HepG2 (cell line): Measurements from ENCODE around the gene HINT1. TPM values are rescaled to one million over a fixed set of nuclear protein-coding genes. Genes with fewer than 3 reads are reported as not detected.

Source experiments
- ATAC-seq: fragments of 200-7000 bp; cut with Tn5 transposase; 3 replicates; pipeline ENCODE4 v1.9.1; 2020; ENCODE audit warnings: mild to moderate bottlenecking, moderate library complexity
- BruUV-seq: library from RNA; stranded (reverse); fragments of 400-500 nt; replicated peaks from 2 replicates; lab custom pipeline; 2021; lab: Mats Ljungman, UMichigan
- CTCF ChIA-PET: fragments of 300-600 bp; formaldehyde crosslinking; extraction: SDS; loops from one replicate; lab custom pipeline; 2021; ENCODE audit warnings: low total read pairs, inconsistent platforms, low intra/inter-chr PET ratio; lab: Yijun Ruan, JAX
- POLR2A ChIA-PET: fragments of 350-600 bp; sonication (Branson Sonifier 250); formaldehyde crosslinking; loops from one replicate; lab custom pipeline; 2020; ENCODE audit warnings: antibody characterized with exemption, inconsistent platforms; lab: Yijun Ruan, JAX
- DNase-seq: peaks from one replicate; pipeline ENCODE4 v3.0.0-alpha.2; 2015; ENCODE audit warnings: low spot score
- FAIRE-seq: peaks from 3 replicates; lab custom pipeline; 2011; peaks lifted over from hg19 to GRCh38; lab: Jason Lieb, UNC
- H2AFZ ChIP-seq: one replicate; pipeline ENCODE4 v1.6.1; 2011; ENCODE audit warnings: low read length, inconsistent platforms
- H3K27ac ChIP-seq: fragments of 300-600 bp; 3 replicates; pipeline ENCODE4 v1.8.0; 2011; ENCODE audit warnings: mixed run types, mild to moderate bottlenecking, mixed read lengths, low read length, inconsistent platforms; ENCODE audit not compliant: insufficient read depth; ENCODE audit errors: extremely low read length
- H3K27me3 ChIP-seq, 2 experiments: fragments of 200-600 bp in 1 of 2; 2 replicates in 1 of 2; 3 replicates in 1 of 2; pipeline versions ENCODE4 v1.6.0 to v1.8.0; 2011; ENCODE audit warnings: low read length in 2 of 2, mild to moderate bottlenecking in 2 of 2, moderate library complexity in 2 of 2, inconsistent platforms in 1 of 2; ENCODE audit not compliant: insufficient read depth in 2 of 2, control insufficient read depth in 1 of 2
- H3K36me3 ChIP-seq, 2 experiments: fragments of 200-600 bp in 1 of 2; replicated peaks in 1 of 2; 2 replicates in 1 of 2; 3 replicates in 1 of 2; pipeline versions ENCODE4 v1.5.1 to v1.8.0; 2011; ENCODE audit warnings: low read length in 2 of 2, inconsistent platforms in 1 of 2; ENCODE audit not compliant: insufficient read depth in 2 of 2, control insufficient read depth in 1 of 2
- H3K4me1 ChIP-seq: 2 replicates; pipeline ENCODE4 v1.5.1; 2012; ENCODE audit warnings: low read length, inconsistent platforms; ENCODE audit not compliant: insufficient read depth
- H3K4me2 ChIP-seq: 2 replicates; pipeline ENCODE4 v1.6.0; 2011; ENCODE audit warnings: low read depth, low read length, inconsistent platforms
- H3K4me3 ChIP-seq, 3 experiments: fragments of 200-600 bp in 1 of 3; sonication (generic), shearing (Covaris generic) in 1 of 3; replicated peaks in 1 of 3; 2 replicates each; pipeline ENCODE4 v1.5.1; 2011 to 2016; ENCODE audit warnings: low read length in 3 of 3, inconsistent platforms in 2 of 3, low read depth in 2 of 3, mild to moderate bottlenecking in 2 of 3, control low read depth in 1 of 3, mixed read lengths in 1 of 3; ENCODE audit not compliant: insufficient read depth in 1 of 3
- H3K79me2 ChIP-seq: one replicate; pipeline ENCODE4 v1.6.1; 2011; ENCODE audit warnings: low read length, inconsistent platforms; ENCODE audit not compliant: insufficient read depth
- H3K9ac ChIP-seq: 2 replicates; pipeline ENCODE4 v1.6.0; 2011; ENCODE audit warnings: mild to moderate bottlenecking, low read depth, low read length, inconsistent platforms; ENCODE audit not compliant: insufficient read depth
- H3K9me3 ChIP-seq: 2 replicates; pipeline ENCODE4 v1.5.1; 2012; ENCODE audit warnings: mild to moderate bottlenecking, low read length
- H4K20me1 ChIP-seq: 2 replicates; pipeline ENCODE4 v1.6.0; 2011; ENCODE audit warnings: inconsistent platforms, mild to moderate bottlenecking, low read length, moderate library complexity; ENCODE audit not compliant: insufficient read depth
- AGO2 ChIP-seq: fragments of 200-400 bp; formaldehyde crosslinking; optimal IDR thresholded peaks from 2 replicates; pipeline ENCODE3; 2017; ENCODE audit warnings: mild to moderate bottlenecking, low read depth, low read length, moderate library complexity
- POGZ ChIP-seq: sonication (generic); formaldehyde crosslinking; IDR thresholded peaks from 2 replicates; pipeline ENCODE4 v1.4.0; 2020; ENCODE audit warnings: mild to moderate bottlenecking, missing genetic modification reagents
- POLR2G ChIP-seq: fragments of 200-400 bp; formaldehyde crosslinking; IDR thresholded peaks from 2 replicates; pipeline ENCODE4 v1.6.1; 2018; ENCODE audit warnings: mild to moderate bottlenecking, low read depth, low read length, moderate library complexity
- ZNF776 ChIP-seq: sonication (generic); formaldehyde crosslinking; IDR thresholded peaks from 2 replicates; pipeline ENCODE4 v1.4.0; 2020; ENCODE audit warnings: mild to moderate bottlenecking, missing genetic modification reagents
- WGBS: methylation state at CpG from one replicate; pipeline ENCODE4 v1.1.6; 2017; ENCODE audit warnings: low lambda C conversion rate; 5-methylcytosine and 5-hydroxymethylcytosine counted together
- in situ Hi-C: cut with HindIII; loops from 2 replicates; pipeline ENCODE4 v1.10.0; 2017; ENCODE audit warnings: low pct_unique_long_range_greater_than_20kb; ENCODE audit not compliant: extremely low pct_ligation_motif_present
- intact Hi-C: fragments of 100-400 bp; cut with micrococcal nuclease; formaldehyde crosslinking; loops from one replicate; pipeline ENCODE4 v1.10.0; 2022; ENCODE audit not compliant: unreplicated experiment
- polyA plus RNA-seq, 8 experiments: library from polyadenylated mRNA; depleted of rRNA in 3 of 8; stranded (reverse) in 7 of 8; unstranded in 1 of 8; fragments of >200 nt; fragmentation: Illumina TruSeq in 4 of 8; extraction: Trizol in 4 of 8; gene quantifications; 2 replicates each; pipeline versions ENCODE4 v1.2.1 to v1.2.3, GENCODE V29; 2011 to 2016; ENCODE audit warnings: low read depth in 4 of 8, missing spikeins in 1 of 8, mixed read lengths in 1 of 8; ENCODE audit not compliant: insufficient read depth in 1 of 8
- total RNA-seq, 5 experiments: library from RNA; depleted of rRNA; stranded (reverse); fragments of >200 nt; fragmentation: Illumina TruSeq; extraction: Trizol; gene quantifications; 2 replicates each; pipeline ENCODE4 v1.2.3, GENCODE V29; 2016; ENCODE audit warnings: low read depth in 1 of 5

Gene HINT1
- total and polyA plus RNA-seq, 2 of the 13 experiments (the other 11 are each of a cell fraction or from before 2014, with no cell fraction given): 428 to 997 TPM

DNA sequence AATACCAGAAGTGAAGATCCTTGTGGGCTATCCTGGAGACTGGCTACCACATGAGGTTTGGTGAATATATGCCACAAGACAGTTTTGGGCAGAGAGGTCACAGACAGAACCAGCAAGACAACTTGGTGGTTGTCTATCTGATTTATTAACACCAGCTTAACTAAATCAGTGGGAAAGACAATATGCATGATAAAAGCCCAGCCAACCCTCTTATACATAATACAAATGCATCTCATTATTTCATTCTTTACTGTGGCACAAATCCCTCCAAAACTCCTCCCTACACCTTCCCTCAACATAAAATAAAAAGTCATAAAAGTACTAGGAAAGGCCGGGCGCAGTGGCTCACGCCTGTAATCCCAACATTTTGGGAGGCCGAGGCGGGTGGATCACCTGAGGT is 8.1 kb downstream of the HINT1 start:
- ChIA-PET POLR2A (interaction anchor here (1.4 kb wide), 1 partner anchor 8 kb away, joined by 5 read pairs; no protein-coding TSS in a partner anchor), CTCF (no interaction called here)
- in situ Hi-C loops: no loop called here

DNA sequence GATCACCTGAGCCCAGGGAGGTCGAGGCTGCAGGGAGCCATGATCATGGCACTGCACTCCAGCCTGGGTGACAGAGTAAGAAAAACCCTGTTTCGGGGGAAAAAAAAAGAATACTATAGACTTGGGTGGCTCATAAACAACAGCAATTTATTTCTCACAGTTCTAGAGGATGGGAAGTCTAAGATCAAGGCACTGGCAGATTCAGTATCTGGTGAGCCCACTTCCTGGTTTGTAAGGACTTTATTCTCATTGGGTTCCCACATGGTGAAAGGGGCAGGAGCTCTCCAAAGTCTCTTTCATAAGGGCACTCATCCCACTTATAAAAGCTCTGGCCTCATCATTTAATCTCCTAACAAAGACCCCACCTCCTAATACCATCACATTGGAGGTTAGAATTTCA is 8.7 kb downstream of the HINT1 start:
- Histone ChIP-seq H3K36me3 (peaks cover 3 to 25% of the 10 kb centered on the region in 2 experiments), H2AFZ (no peak overlapping the region), H3K79me2 (peaks cover 7% of the 10 kb centered on the region), H4K20me1 (peaks cover 8% of the 10 kb centered on the region; the same call in 1 of the 2 replicates), H3K27ac (no peak overlapping the region), H3K4me3 (no peak overlapping the region), H3K9me3 (no peaks in the 10 kb centered on the region), H3K27me3 (no peaks in the 10 kb centered on the region), H3K9ac (no peak overlapping the region), H3K4me2 (no peak overlapping the region), H3K4me1 (peaks cover 14% of the 10 kb centered on the region)
- no TSS peak for BruUV-seq
- FAIRE-seq: no peak
- peak; percentile 31 for ATAC-seq
- TF ChIP-seq POLR2G (0 out of 2 replicates have a peak, but pooled peaks have one; percentile 30), POGZ (CRISPR knock-in tag) (no peak)
- ChIA-PET CTCF (no interaction called here), POLR2A (interaction anchor here (1.4 kb wide), 1 partner anchor 9 kb away, joined by 5 read pairs; no protein-coding TSS in a partner anchor)
- intact Hi-C loops (no loop called here), in situ Hi-C loops (no loop called here)
- WGBS: 91% methylated on average over 2 of the region's 2 CpGs
- DNase-seq: no peak

More for the DNA sequence above, 8.1 kb downstream of the HINT1 start:
- no peaks in the 10 kb centered on the region for H3K9me3 ChIP-seq
- no peak for FAIRE-seq
- peaks cover 12% of the 10 kb centered on the region for H3K79me2 ChIP-seq
- H3K27ac ChIP-seq: no peak overlapping the region
- no peak overlapping the region for H2AFZ ChIP-seq
- H3K27me3 ChIP-seq: no peaks in the 10 kb centered on the region
- H3K36me3 ChIP-seq: peaks cover 5 to 29% of the 10 kb centered on the region in 2 experiments
- no peak overlapping the region for H3K4me2 ChIP-seq
- TF ChIP-seq AGO2 (peak; percentile 16), ZNF776 (CRISPR knock-in tag) (no peak)
- H3K9ac ChIP-seq: no peak overlapping the region
- WGBS: 98% methylated on average over 5 of the region's 5 CpGs
- no TSS peak for BruUV-seq
- H3K4me3 ChIP-seq: no peak overlapping the region
- H4K20me1 ChIP-seq: peaks cover 11% of the 10 kb centered on the region; the same call in 1 of the 2 replicates
- ATAC-seq: no peak; the same call in 2 of the 3 replicates
- no peak for DNase-seq
- intact Hi-C loops: no loop called here
- peaks cover 20% of the 10 kb centered on the region for H3K4me1 ChIP-seq
